Peyer's patch (tissue), 4 donors: Measurements from ENCODE around the gene EML1.

Experiments used
- POLR2A ChIP-seq, 2 donors: fragments of 450-650 bp; IDR thresholded peaks; one replicate each; pipeline ENCODE4 v1.5.1; 2017; ENCODE audit warnings: antibody characterized with exemption in 2 of 2, mild to moderate bottlenecking in 2 of 2, moderate library complexity in 2 of 2
- TF ChIP-seq, protein P1 (sequence below), 6 experiments: fragments of 450-650 bp in 4 of 6; fragments of 200-600 bp in 2 of 6; sonication (generic) in 1 of 6; IDR thresholded peaks; one replicate each; pipeline ENCODE4 v1.5.1; 2017 to 2019; ENCODE audit warnings: antibody characterized with exemption in 6 of 6, mild to moderate bottlenecking in 3 of 6, moderate library complexity in 1 of 6

DNA sequence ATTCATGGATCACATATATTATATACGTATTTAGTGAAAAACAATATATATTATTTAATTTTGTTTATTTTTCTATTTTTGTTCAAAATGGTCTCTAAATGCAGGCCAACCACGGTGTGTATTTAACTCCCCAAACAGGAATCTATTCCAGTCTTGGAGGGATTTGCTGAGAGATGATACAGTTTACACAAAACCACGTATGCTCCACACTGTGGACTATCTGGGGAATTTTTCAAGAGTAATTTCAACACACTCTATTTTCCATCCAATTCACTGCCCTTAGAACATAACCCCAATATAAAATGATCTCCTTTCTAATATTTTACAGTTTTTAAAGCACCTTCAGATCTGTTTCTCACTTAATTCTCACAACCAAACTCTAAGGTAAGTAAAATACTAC lies 15.3 kb downstream of the EML1 start:
- TF ChIP-seq, protein P1, sequence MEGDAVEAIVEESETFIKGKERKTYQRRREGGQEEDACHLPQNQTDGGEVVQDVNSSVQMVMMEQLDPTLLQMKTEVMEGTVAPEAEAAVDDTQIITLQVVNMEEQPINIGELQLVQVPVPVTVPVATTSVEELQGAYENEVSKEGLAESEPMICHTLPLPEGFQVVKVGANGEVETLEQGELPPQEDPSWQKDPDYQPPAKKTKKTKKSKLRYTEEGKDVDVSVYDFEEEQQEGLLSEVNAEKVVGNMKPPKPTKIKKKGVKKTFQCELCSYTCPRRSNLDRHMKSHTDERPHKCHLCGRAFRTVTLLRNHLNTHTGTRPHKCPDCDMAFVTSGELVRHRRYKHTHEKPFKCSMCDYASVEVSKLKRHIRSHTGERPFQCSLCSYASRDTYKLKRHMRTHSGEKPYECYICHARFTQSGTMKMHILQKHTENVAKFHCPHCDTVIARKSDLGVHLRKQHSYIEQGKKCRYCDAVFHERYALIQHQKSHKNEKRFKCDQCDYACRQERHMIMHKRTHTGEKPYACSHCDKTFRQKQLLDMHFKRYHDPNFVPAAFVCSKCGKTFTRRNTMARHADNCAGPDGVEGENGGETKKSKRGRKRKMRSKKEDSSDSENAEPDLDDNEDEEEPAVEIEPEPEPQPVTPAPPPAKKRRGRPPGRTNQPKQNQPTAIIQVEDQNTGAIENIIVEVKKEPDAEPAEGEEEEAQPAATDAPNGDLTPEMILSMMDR (IDR thresholded peaks at IDR 0.05) = no peak
- no peak for TF ChIP-seq POLR2A (IDR thresholded peaks at IDR 0.05)
